Peyer's patch (tissue), 4 donors: ENCODE results near the gene GNRH2. TPM values are rescaled to one million over a fixed set of nuclear protein-coding genes. Genes with fewer than 3 reads are reported as not detected.

Experiments used
- DNase-seq, 3 donors: peaks; one replicate each; pipeline ENCODE4 v3.0.0-alpha.2; 2017 to 2019
- H3K27ac ChIP-seq, 4 donors: fragments of 200-600 bp; sonication (generic); one replicate each; pipeline ENCODE4 v1.5.1; 2016 to 2019
- H3K27me3 ChIP-seq, 2 donors: fragments of 200-600 bp; sonication (generic); one replicate each; pipeline ENCODE4 v1.5.1; 2019
- H3K36me3 ChIP-seq, 3 donors: fragments of 200-600 bp; sonication (generic); one replicate each; pipeline ENCODE4 v1.5.1; 2016 to 2019
- H3K4me1 ChIP-seq, 4 donors: fragments of 200-600 bp; sonication (generic); one replicate each; pipeline ENCODE4 v1.5.1; 2016 to 2019
- H3K4me3 ChIP-seq, 4 donors: fragments of 200-600 bp; sonication (generic); 1 replicate in 3 of 4; 2 replicates in 1 of 4; pipeline ENCODE4 v1.5.1; 2016 to 2019; ENCODE audit warnings: mild to moderate bottlenecking in 1 of 4
- H3K9me3 ChIP-seq, 4 donors: fragments of 200-600 bp; sonication (generic); one replicate each; pipeline ENCODE4 v1.5.1; 2016 to 2019; ENCODE audit warnings: mild to moderate bottlenecking in 1 of 4
- POLR2A ChIP-seq, 2 donors: fragments of 450-650 bp; IDR thresholded peaks; one replicate each; pipeline ENCODE4 v1.5.1; 2017; ENCODE audit warnings: antibody characterized with exemption in 2 of 2, mild to moderate bottlenecking in 2 of 2, moderate library complexity in 2 of 2
- total RNA-seq, 4 donors: library from RNA; depleted of rRNA; stranded (reverse); fragments of >200 nt; gene quantifications; one replicate each; pipeline ENCODE4 v1.1.0, GENCODE V29; 2016
- TF ChIP-seq, protein P1 (sequence below), 6 experiments: fragments of 450-650 bp in 4 of 6; fragments of 200-600 bp in 2 of 6; sonication (generic) in 1 of 6; IDR thresholded peaks; one replicate each; pipeline ENCODE4 v1.5.1; 2017 to 2019; ENCODE audit warnings: antibody characterized with exemption in 6 of 6, mild to moderate bottlenecking in 3 of 6, moderate library complexity in 1 of 6

The GNRH2 gene
- total RNA-seq, 4 donors from 2014 or later = not detected

DNA sequence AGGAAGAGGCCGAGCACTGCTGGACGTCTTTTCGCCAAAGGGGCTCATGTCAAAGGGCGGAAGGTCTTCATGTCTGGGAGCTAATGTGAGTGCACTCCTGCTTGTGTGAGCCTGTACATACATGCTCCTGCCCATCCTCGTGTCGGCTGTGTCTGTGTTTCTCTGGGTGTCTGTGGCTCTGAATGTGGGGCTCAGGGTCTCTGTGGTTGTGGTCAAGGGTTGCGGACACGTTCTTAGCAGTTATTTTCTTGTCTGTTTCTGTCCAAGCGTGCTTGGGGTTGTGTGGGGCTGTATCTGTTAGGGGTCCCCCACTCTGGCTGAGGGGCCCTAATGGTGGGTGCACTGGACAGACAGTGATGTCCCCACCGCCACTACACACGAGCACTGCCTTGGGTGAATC lies 38.2 kb downstream of the GNRH2 start:
- Histone ChIP-seq H3K27ac (no peak overlapping the region), H3K27me3 (peaks cover 0 to 19% of the 10 kb centered on the region in 2 donors), H3K4me1 (peaks cover 0 to 24% (median 10%) of the 10 kb centered on the region in 4 donors), H3K9me3 (no peaks in the 10 kb centered on the region), H3K36me3 (no peaks in the 10 kb centered on the region), H3K4me3 (no peak overlapping the region)
- no peak for TF ChIP-seq POLR2A (IDR thresholded peaks at IDR 0.05)
- TF ChIP-seq, protein P1, sequence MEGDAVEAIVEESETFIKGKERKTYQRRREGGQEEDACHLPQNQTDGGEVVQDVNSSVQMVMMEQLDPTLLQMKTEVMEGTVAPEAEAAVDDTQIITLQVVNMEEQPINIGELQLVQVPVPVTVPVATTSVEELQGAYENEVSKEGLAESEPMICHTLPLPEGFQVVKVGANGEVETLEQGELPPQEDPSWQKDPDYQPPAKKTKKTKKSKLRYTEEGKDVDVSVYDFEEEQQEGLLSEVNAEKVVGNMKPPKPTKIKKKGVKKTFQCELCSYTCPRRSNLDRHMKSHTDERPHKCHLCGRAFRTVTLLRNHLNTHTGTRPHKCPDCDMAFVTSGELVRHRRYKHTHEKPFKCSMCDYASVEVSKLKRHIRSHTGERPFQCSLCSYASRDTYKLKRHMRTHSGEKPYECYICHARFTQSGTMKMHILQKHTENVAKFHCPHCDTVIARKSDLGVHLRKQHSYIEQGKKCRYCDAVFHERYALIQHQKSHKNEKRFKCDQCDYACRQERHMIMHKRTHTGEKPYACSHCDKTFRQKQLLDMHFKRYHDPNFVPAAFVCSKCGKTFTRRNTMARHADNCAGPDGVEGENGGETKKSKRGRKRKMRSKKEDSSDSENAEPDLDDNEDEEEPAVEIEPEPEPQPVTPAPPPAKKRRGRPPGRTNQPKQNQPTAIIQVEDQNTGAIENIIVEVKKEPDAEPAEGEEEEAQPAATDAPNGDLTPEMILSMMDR (IDR thresholded peaks at IDR 0.05) = no peak
- no peak for DNase-seq

DNA sequence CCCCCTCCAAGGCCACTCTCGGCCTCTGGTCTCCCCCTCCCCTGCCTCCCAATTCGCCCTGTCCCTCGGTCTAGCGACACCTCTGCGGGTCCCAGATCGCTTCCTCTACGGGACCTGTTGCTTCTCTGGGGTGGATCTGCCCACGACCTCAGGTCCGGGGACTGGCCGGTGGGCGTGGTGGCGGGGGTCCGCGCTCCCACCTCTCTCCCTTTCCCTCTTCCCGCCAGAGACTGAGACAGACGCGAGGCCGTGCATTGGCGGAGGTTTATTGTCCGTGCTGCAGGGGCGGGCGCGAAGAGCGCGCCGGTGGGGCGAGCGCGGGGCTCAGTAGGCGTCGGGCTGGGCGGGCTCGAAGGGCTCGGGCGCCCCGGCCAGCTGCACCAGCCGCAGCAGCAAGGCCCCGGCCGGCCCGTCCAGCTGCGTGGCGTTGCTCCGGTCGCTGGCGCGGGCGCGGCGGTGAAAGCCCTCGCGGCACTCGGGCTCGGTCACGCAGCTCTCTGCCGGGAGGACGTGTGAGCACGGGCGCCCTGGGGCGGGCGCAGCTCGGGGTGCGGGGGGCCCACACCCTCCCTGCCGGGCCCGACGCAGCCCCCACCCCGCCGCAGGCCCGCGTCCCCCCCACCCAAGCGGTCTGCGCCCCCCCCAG lies 39.0 kb downstream of the GNRH2 start:
- H3K36me3 ChIP-seq = no peaks in the 10 kb centered on the region
- TF ChIP-seq POLR2A (IDR thresholded peaks at IDR 0.05) = no peak
- TF ChIP-seq, protein P1 (IDR thresholded peaks at IDR 0.05) = no peak
- H3K4me3 ChIP-seq = peak overlapping the region; percentile 15 to 51 (median 43)
- DNase-seq = no peak
- H3K27ac ChIP-seq = no peak overlapping the region
- peaks cover 0 to 24% (median 10%) of the 10 kb centered on the region in 4 donors for H3K4me1 ChIP-seq
- H3K27me3 ChIP-seq = peaks cover 0 to 19% of the 10 kb centered on the region in 2 donors
- no peaks in the 10 kb centered on the region for H3K9me3 ChIP-seq

DNA sequence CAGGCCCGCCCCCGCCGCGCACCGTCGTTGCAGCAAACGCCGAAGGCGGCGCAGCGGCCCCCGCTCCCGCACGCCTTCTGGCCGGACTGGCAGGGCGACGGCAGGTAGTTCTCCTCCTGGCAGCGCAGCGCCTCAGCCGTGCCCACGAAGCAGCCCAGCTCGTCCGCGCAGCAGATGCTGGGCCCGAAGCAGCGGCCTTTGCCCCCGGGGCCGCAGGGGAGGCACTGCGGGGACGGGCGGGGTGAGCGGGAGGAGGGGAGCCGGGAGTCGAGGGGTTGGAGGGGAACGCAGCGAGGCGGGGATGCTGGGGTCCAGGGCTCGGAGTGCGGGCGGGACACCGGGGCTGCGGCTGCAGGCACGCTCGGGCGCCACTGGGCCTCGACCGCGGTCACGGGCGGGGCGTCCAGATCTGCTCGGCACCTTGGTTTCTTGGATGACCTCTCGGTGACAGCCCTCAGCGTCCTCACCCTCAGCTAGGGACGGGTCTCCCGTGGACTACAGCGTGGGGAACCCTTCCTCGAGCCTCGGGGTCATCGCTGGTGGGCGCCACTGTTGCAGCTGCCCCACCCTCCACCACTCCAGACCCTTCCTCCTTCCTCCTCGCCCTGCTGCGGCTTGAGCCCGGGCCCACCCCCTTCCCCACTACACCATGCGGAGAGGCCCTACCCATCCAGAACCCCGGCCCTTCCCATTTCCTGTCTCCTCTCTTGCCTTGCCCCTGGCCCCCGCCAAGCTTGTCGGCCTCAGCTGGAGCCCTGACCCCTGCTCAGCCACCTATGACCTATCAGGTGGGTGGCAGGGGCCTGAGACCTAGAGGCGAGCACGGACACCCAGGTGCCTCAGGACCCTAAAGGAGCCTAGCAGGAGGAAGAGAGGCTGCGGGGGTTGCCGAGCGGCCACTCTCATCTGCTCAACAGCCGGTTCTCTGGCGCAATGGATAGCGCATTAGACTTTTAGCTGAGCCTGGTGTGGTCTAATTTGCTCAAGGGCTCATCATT lies 39.8 kb downstream of the GNRH2 start:
- Histone ChIP-seq H3K4me1 (peaks cover 0 to 24% (median 10%) of the 10 kb centered on the region in 4 donors), H3K36me3 (no peaks in the 10 kb centered on the region), H3K27ac (no peak overlapping the region), H3K9me3 (no peaks in the 10 kb centered on the region), H3K27me3 (peaks cover 0 to 19% of the 10 kb centered on the region in 2 donors), H3K4me3 (peak overlapping the region; percentile 15 to 51 (median 43))
- no peak for TF ChIP-seq POLR2A (IDR thresholded peaks at IDR 0.05)
- TF ChIP-seq, protein P1 (IDR thresholded peaks at IDR 0.05) = no peak
- no peak for DNase-seq

DNA sequence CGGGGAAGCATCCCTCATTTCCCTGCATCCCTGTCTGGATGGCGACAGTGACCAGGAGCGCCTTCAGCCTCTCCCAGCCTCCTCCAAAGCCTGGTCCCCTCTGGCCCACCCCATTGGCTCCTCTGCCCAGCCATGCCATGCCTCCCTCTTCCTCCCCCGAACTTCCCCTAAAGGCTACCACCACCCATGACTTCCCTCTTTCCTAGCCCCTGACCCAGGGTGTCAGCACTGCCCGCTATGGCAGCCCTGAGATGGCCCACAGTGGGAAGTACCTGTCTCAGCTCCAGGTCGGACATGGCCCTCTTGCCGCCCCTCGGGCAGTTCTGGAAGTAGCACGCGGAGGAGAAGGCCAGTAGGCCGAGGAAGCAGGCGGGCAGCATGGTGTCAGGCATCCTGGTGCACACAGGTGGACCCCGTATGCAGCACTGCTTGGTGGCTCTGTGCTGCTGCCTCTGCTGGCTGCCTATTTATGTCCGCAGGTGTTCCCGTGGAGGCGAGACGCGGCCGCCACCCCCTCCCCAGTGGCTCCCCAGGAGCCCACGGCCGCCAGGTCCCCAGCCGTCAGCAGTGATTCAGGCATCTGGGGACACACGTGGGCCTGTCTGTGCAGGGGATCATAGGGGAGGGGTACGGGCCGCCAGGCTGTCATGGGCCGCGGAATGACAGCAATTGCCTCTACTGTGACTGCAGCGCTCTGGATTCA lies 41.0 kb downstream of the GNRH2 start, which contains the start of gene AVP:
TSS of gene AVP (minus strand) at position 442 of the 703 bp plus-strand sequence. CDS start at position 392, 50 bp downstream.
- peaks cover 0 to 19% of the 10 kb centered on the region in 2 donors for H3K27me3 ChIP-seq
- peaks cover 0 to 24% (median 10%) of the 10 kb centered on the region in 4 donors for H3K4me1 ChIP-seq
- H3K4me3 ChIP-seq = no peak within 1 kb of the TSS
- no peaks in the 10 kb centered on the region for H3K9me3 ChIP-seq
- DNase-seq = peak in 1 of 3 donors; percentile 40
- H3K36me3 ChIP-seq = no peaks in the 10 kb centered on the region
- H3K27ac ChIP-seq = no peak within 1 kb of the TSS
- TF ChIP-seq, protein P1 (IDR thresholded peaks at IDR 0.05) = no peak
- TF ChIP-seq POLR2A (IDR thresholded peaks at IDR 0.05) = no peak

DNA sequence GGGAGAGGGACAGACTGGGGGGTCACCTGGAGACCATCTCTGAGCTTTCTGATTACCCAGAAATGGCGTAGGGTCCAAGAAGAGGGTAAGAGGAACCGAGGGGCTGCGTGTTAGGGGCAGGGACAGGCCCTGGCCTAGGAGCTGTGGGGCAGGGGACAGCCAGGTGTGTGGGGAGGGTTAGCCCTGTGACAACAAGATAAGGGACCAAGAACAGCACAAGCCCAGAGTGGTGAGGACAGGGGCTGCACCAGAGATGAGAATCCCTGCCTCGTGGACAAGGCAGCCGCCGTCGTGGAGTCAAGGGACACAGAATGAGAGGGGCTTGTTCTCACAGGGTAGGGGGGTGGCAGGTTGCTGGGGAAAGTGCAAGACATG lies 41.6 kb downstream of the GNRH2 start:
- TF ChIP-seq, protein P1 (IDR thresholded peaks at IDR 0.05) = no peak
- TF ChIP-seq POLR2A (IDR thresholded peaks at IDR 0.05) = no peak
- Histone ChIP-seq H3K27me3 (peaks cover 0 to 19% of the 10 kb centered on the region in 2 donors), H3K4me3 (no peak overlapping the region), H3K36me3 (no peaks in the 10 kb centered on the region), H3K27ac (no peak overlapping the region), H3K4me1 (peaks cover 0 to 24% (median 10%) of the 10 kb centered on the region in 4 donors), H3K9me3 (no peaks in the 10 kb centered on the region)
- DNase-seq = peak in 1 of 3 donors; percentile 28
